Measurements from ENCODE around the gene DOCK11.

DNA sequence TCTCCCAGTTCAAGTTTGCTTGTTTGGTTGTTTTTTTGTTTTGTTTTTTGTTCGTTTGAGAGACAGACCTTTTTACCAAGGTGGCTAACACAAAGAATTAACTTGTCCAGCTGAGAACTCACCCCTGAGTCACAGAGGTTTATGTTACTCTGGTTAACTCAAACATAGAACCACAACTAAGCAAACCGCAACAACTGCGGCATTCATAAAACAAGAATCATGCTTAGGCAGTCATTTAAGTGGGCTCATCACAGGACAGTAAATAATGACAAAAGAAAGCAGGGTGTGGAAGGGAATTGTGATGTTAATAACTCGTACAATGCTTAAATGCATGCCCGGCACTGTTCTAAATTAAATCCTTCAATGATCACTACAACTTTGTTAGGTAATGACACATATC lies 207.1 kb downstream of the DOCK11 start:
- TF ChIP-seq, protein P1, sequence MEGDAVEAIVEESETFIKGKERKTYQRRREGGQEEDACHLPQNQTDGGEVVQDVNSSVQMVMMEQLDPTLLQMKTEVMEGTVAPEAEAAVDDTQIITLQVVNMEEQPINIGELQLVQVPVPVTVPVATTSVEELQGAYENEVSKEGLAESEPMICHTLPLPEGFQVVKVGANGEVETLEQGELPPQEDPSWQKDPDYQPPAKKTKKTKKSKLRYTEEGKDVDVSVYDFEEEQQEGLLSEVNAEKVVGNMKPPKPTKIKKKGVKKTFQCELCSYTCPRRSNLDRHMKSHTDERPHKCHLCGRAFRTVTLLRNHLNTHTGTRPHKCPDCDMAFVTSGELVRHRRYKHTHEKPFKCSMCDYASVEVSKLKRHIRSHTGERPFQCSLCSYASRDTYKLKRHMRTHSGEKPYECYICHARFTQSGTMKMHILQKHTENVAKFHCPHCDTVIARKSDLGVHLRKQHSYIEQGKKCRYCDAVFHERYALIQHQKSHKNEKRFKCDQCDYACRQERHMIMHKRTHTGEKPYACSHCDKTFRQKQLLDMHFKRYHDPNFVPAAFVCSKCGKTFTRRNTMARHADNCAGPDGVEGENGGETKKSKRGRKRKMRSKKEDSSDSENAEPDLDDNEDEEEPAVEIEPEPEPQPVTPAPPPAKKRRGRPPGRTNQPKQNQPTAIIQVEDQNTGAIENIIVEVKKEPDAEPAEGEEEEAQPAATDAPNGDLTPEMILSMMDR (IDR thresholded peaks at IDR 0.05; ENCODE audit: borderline replicate concordance, extremely low read depth, low read length, poor library complexity, severe bottlenecking) = no peak
- TF ChIP-seq EZH2 (IDR thresholded peaks at IDR 0.05; ENCODE audit: borderline replicate concordance, low read depth, low read length, severe bottlenecking) = no peak

All from DND-41 (cell line).